Kasumi-1 (cell line): Measurements from ENCODE around the gene KPNA1.
A peak's percentile ranks its signal among the peaks of the same experiment; 100 is the strongest.
"Not testable (repeated sequence)": the region's sequence is repeated elsewhere in the genome, so short reads cannot be mapped to it uniquely, and the experiment has no call there.

Experiments used
- DNase-seq, 2 experiments: peaks; one replicate each; lab custom pipeline; 2025; lab: John Stamatoyannopoulos, UW

Gene KPNA1

GRCh38 chr3:122475316-122475715 is 39.4 kb downstream of the KPNA1 start:
- DNase-seq: no peak

DNA sequence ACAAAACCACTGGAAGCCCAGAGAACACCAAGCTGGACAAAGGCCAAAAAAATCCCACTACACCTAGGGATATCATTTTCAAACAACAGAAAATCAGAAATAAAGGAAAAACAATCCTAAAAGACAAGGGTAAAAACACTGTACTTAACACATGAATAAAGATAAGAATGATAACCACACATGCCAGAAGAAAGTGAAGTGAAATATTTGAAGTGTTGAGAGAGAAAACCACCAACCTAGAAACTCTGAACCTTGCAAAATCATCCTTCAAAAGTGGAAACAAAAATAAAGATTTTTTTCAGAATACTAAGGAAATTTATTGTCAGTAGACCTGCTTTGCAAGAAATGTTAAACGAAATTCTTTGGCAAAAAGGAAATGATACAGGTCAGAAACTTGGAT is 45.1 kb downstream of the KPNA1 start:
- DNase-seq: no peak

- DNase-seq: no peak
These were observed 45.7 kb downstream of the KPNA1 start for GRCh38 chr3:122468896-122469533.

DNA sequence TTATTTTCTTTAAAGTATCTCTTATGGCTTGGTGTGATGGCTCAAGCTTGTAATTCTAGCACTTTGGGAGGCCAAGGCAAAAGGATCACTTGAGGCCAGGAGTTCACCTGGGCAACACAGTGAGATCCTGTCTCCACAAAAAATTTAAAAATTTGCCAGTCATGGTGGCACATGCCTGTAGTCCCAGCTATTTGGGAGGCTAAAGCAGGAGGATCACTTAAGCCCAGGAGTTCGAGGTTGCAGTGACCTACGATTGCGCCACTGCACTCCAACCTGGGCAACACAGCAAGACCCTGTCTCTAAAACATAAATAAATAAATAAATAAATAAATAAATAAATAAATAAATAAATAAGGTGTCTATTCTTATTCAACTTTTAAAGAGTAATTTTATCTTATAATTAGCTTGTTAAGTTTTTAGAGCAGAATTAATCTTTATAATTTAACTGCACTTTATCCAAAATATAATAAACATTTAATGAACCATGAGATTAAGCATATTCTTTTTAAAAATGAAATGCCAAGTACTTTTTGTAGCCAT is 48.0 kb downstream of the KPNA1 start:
- DNase-seq: no peak

DNA sequence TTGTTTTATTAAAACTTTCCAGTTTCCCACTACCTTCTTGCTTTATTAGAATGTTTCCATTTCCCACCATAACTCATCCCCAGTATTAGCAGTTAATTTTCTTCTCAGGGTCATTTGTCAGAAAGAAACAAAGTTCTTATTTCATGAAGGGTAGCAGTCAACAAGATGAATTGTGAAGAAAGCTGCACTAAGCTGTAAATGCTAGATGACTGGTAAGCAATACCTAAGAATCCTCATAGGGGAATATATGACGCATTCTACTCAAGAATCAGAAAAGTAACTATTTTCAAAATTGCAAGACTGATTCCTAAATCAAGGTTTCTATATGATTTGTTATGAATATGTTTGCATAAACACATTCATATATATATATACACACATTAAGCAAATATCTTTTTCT is 50.1 kb downstream of the KPNA1 start:
- DNase-seq: no peak

DNA sequence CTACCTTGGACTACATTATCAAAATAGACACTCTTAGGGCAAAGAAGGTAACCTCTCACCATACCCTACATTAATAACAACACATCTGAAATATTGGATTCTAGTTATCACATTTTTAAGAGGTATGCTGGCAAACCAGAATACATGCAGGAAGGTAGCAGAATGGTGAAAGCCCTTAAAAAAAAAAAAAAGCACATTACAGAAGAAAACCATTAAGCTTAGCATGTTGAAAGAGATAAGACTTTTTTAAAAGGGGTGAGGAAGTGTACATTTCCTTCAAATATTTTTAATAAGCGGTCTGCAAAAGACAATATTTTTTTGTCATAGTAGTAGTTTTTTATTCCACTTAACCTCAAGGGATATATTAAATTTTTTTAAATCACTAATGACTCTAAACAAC is 52.3 kb downstream of the KPNA1 start:
- no peak for DNase-seq

DNA sequence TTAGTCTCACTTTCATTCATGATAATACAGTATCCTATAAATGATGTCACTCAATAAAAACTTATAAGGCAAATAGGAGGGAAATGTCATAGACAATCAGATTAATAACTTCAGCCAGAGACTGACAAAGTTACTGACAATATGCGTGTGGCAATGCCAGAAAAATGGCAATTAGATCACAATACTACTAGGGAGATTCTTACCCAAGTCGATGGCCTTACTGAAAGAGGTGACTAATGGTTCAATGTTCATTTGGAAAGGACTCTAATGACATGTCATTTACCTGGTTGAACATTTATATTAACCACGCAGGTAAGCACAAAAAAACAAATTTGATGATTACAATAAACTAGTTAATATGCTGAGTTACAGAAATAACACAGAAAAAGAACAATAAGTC is 52.9 kb downstream of the KPNA1 start:
- DNase-seq: no peak

- peak; percentile 48 to 76 for DNase-seq
These were observed 55.7 kb downstream of the KPNA1 start for GRCh38 chr3:122458992-122459391.

- no peak for DNase-seq
These were observed 57.0 kb downstream of the KPNA1 start for GRCh38 chr3:122457706-122458105.

DNA sequence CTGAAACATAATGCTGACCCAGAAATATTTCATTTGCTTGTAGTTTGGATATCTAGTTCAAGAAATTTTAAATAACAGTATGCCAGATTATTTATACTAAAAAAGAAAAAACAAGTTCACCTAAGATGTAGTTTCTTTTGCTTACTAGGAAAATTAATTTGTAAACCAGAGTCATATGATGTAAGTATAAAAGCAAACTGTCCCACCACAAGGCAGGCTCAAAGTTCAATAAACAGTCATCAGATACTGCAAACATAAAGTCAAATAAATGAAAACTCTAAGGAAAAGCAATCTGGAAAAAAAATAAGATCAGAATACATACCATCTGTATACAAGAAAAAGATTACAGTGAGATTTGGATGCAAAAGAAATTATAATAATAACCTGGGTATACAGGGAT is 58.7 kb downstream of the KPNA1 start:
- no peak for DNase-seq

GRCh38 chr3:122451371-122451770 is 63.4 kb downstream of the KPNA1 start:
- no peak for DNase-seq

DNA sequence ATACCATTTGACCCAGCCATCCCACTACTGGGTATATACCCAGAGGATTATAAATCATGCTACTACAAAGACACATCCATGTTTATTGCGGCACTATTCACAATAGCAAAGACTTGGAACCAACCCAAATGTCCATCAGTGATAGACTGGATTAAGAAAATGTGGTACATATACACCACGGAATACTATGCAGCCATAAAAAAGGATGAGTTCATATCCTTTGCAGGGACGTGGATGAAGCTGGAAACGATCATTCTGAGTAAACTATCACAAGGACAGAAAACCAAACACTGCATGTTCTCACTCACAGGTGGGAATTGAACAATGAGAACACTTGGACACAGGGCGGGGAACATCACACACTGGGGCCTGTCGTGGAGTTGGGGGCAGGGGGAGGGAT is 66.5 kb downstream of the KPNA1 start:
- not testable (repeated sequence) for DNase-seq

GRCh38 chr3:122444491-122444887 is 70.2 kb downstream of the KPNA1 start:
- DNase-seq: not testable (repeated sequence)

DNA sequence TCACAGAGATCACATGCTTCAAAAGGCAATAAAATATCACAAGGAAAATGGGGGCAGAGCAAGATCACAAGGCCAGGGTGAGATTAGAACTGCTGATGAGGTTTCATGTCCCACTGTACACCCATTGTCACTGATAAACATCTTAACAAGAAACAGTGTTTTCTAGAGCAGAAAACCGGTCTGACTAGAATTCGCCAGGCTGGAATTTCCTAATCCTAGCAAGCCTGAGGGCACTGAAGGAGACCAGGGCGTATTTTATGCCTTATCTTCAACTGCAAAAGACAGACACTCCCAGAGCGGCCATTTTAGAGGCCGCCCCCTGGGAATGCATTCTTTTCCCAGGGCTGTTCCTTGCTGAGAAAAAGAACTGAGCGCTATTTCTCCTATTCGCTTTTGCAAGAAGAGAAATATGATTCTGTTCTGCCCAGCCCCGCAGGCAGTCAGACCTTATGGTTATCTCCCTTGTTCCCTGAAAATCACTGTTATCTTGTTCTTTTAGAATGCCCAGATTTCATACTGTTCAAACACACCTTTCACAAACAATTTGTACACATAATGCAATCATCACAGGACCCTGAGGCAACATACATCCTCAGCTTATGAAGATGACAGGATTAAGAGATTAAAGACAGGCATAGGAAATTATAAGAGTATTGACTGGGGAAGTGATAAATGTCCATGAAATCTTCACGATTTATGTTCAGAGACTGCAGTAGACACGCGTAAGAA is 70.8 kb downstream of the KPNA1 start:
- DNase-seq: not testable (repeated sequence)

DNA sequence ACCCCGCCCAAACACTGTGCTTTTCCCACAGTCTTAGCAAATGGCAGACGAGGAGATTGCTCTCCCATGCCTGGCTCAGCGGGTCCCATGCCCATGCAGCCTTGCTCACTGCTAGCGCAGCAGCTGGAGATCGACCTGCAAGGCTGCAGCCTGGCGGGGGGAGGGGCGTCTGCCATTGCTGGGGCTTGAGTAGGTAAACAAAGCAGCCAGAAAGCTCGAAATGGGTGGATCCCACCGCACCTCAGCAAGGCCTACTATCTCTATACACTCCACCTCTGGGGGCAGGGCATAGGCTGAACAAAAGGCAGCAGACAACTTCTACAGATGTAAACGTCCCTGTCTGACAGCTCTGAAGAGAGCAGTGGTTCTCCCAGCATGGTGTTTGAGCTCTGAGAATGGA is 71.6 kb downstream of the KPNA1 start:
- no peak for DNase-seq

DNA sequence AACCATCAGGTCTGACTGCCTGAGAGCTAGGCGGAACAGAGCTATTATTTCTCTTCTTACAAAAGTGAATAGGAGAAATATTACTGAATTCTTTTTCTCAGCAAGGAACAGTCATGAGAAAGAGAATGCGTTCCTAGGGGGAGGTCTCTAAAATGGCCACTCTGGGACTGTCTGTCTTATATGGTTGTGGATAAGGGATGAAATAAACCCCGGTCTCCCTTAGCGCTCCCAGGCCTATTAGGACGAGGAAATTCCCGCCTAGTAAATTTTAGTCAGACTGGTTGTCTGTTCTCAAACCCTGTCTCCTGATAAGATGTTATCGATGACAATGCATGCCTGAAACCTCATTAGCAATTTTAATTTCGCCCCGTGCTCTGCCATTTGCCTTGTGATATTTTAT is 78.8 kb downstream of the KPNA1 start:
- DNase-seq: no peak

DNA sequence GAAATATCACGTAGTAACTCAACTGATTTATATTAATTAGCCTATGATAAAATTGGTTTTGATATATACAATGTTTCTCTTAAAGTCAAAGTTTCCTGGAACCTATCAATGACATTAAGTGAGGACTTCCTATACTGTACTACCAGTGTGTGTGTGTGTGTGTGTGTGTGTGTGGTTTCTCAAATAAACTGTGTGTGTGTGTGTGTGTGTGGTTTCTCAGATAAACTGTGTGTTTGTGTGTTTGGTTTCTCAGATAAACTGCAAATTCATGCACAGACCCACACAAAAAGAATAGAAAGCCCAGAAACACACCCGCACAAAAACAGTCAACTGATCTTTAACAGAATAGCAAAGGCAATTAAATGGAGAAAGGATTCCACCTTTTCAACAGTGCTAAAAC is 84.4 kb downstream of the KPNA1 start:
- no peak for DNase-seq

DNA sequence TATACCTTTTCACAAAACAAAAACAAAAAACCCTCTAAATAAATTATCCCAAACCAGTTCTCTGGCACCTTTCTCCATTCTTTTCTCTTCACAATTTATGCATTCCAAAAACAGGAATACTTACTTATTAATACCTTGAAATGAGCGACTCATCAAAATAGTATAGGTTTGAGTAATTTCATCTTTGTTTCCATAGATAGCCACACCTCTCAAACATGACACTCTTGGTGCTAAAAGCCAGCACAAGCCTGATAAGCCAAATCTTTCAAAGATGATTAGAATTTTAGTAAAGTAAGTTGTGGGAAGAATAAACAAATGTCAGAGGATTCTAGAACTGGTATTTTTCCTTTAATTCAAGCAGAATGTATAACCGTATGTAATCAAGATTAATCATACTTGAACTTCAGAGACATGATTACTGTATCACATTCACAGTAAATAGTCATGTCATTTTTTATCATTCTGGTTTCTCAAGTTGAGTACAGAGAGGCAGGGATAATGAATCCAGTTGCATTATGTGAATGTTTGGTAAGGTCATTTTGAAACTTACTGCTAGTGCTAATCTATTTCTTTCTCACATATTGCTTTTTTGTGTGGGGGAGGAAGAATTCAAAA is 86.8 kb downstream of the KPNA1 start:
- no peak for DNase-seq

DNA sequence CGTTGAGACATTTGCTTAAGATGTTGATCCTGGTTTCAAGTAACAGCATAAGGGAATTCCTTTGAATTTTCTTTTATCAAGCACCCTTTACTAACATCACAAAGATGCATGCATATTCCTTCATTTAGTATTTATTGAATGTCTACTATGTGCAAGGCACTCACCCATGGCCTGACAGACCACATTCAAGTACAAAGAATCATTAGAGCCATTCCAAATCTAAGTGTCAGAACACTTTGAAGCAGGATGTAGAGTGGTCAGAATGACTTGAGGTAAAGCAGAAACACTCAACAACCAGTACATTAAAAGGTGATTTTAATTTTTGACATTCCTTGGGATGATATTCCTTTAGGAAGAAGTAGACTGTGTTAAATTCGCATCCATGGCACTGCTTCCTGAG is 92.9 kb downstream of the KPNA1 start:
- DNase-seq: no peak

DNA sequence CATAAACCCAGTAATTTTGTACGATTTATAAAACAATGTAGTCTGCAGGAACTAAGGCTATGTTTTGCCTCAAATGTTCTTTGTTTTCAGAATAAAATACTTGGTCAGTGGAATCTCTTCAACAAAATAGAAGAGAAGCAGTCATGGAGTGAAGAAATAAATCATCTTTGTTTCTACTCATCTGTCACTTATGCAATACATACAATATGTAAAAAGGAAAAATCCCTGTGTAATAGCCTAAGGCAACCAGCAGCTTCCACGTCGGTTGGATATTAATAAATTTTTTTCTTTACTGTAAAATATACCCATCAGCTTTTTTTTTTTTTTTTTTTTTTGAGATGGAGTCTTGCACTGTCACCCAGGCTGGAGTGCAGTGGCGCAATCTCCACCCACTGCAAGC is 93.6 kb downstream of the KPNA1 start:
- DNase-seq: no peak

GRCh38 chr3:122416966-122417365 is 97.8 kb downstream of the KPNA1 start:
- no peak for DNase-seq

- DNase-seq: no peak
These were observed 98.7 kb downstream of the KPNA1 start, which contains the start of gene WDR5B for GRCh38 chr3:122415762-122416654. WDR5B (minus strand) TSS chr3:122416062; CDS start chr3:122415528, 534 bp downstream.
